ENCODE data around the gene KDM4B. TPM values are rescaled to one million over a fixed set of nuclear protein-coding genes. Genes with fewer than 3 reads are reported as not detected.

KDM4B gene
- total and polyA plus RNA-seq, 10 of the 15 experiments (the other 5 are each of a cell fraction or from before 2014, with no cell fraction given), result 0.47 to 49.6 (median 16.2) TPM

DNA sequence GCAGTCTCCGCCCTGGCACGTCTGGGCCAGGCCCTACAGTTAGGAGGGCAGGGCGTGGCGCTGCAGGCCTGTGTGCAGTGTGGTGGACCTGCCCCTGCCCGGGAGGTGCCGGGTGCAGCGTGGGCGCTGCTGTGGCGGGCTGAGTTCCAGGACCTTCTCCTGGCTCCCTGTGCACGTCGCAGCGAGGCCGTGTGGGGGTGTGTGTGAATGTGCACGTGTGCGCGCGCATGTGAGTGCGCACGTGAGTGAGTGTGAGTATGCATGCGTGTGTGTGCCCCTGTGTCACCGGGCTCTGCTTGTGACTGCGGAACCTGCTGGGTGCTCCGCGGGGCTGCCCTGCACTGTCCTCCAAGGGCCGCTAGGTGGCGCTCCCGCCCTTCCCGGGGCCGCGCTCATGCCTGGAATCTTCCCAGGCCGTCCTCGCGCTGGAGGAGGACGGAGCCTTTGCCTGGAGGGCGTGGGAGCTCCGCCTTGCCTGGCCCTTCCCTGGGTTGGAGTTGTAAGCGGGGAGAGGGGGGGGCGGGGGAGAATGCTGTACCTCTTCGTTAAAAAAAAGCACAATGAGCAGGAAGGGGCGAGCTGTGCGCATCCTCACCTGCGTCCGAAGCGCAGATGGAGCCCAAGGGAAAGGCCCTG lies 79.3 kb downstream of the KDM4B start:
- Histone ChIP-seq H3K27me3 (replicated peaks in 1 of 2; ENCODE audit: control insufficient read depth in 2 of 2, insufficient read depth in 2 of 2, low read length in 1 of 2) (no peaks in the 10 kb centered on the region), H3K4me3 (no peak overlapping the region), H3K27ac (ENCODE audit: control insufficient read depth, insufficient read depth) (no peak overlapping the region), H3K4me1 (ENCODE audit: control insufficient read depth, insufficient read depth, low read length) (no peaks in the 10 kb centered on the region), H3K9ac (ENCODE audit: control insufficient read depth, insufficient read depth, low read length) (no peak overlapping the region), H3K9me3 (replicated peaks; ENCODE audit: control insufficient read depth, insufficient read depth, low read length) (no peaks in the 10 kb centered on the region), H2AFZ (ENCODE audit: control insufficient read depth, low read depth, low read length) (no peak overlapping the region), H3K79me2 (ENCODE audit: control insufficient read depth, insufficient read depth, low read length) (no peaks in the 10 kb centered on the region), H3K36me3 (ENCODE audit: control insufficient read depth in 2 of 2, insufficient read depth in 2 of 2, low read length in 1 of 2) (peaks cover 5 to 7% of the 10 kb centered on the region in 2 experiments; a peak in 3 of 4 replicates), H3K4me2 (ENCODE audit: control insufficient read depth, insufficient read depth) (no peak overlapping the region), H4K20me1 (ENCODE audit: control insufficient read depth, insufficient read depth) (no peaks in the 10 kb centered on the region)
- intact Hi-C loops (cut with micrococcal nuclease; ENCODE audit: unreplicated experiment), result loop anchor here (1.0 to 2.0 kb wide), 2 partner anchors 107 to 329 kb away; no protein-coding TSS in a partner anchor
- in situ Hi-C loops (cut with MboI), result no loop called here
- POLR2A ChIA-PET, result no interaction called here
- WGBS (ENCODE audit: insufficient coverage, insufficient replicate concordance, low lambda C conversion rate, missing lambda C conversion rate), result 33% methylated on average over 37 of the region's 44 CpGs
- SMC1A ChIA-PET (ENCODE audit: uncharacterized antibody, unreplicated experiment), result interaction anchor here (0.6 kb wide), 1 partner anchor 306 kb away, joined by 3 read pairs; no protein-coding TSS in a partner anchor
- ATAC-seq (peak; percentile 96), DNase-seq (ENCODE audit: low read depth, low spot score) (no peak), FAIRE-seq (no peak)
- RAD21 ChIA-PET (ENCODE audit: unreplicated experiment), result no interaction called here
- TF ChIP-seq RCOR1 (conservative IDR thresholded peaks at IDR 0.05; ENCODE audit: low read depth, low read length) (0 out of 2 replicates have a peak, but pooled peaks have one; percentile 37), NFYA (IDR thresholded peaks at IDR 0.05; ENCODE audit: borderline replicate concordance, low read depth, low read length) (no peak), POU2F2 (IDR thresholded peaks at IDR 0.05; ENCODE audit: borderline replicate concordance, low read depth, low read length) (peak; percentile 12; the same call in 1 of the 3 replicates), SMC3 (IDR thresholded peaks at IDR 0.05; ENCODE audit: borderline replicate concordance, low read length) (peak; percentile 68), RB1 (IDR thresholded peaks at IDR 0.05; ENCODE audit: borderline replicate concordance) (0 out of 2 replicates have a peak, but pooled peaks have one; percentile 21), RAD21 (IDR thresholded peaks at IDR 0.05; ENCODE audit: insufficient read depth, low read depth, low read length) (peak; percentile 91), ZNF217 (IDR thresholded peaks at IDR 0.05) (no peak), HDGF (IDR thresholded peaks at IDR 0.05) (peak; percentile 90), CTCF (IDR thresholded peaks at IDR 0.05 in 2 of 3, conservative IDR thresholded peaks at IDR 0.05 in 1 of 3; ENCODE audit: control insufficient read depth in 2 of 3, extremely low read depth in 1 of 3, insufficient read depth in 1 of 3, low read depth in 3 of 3, low read length in 3 of 3) (peak; percentile 92 to 99 (median 96); a peak in 5 of 6 replicates), BHLHE40 (IDR thresholded peaks at IDR 0.05; ENCODE audit: borderline replicate concordance in 1 of 2, low read depth in 2 of 2, low read length in 1 of 2) (peak; percentile 74 to 91; a peak in 3 of 4 replicates), YY1 (IDR thresholded peaks at IDR 0.05; ENCODE audit: low read depth, low read length) (peak; percentile 63; the same call in 1 of the 2 replicates), IRF4 (IDR thresholded peaks at IDR 0.05; ENCODE audit: low read depth, low read length) (0 out of 2 replicates have a peak, but pooled peaks have one; percentile 23), EP300 (IDR thresholded peaks at IDR 0.05; ENCODE audit: borderline replicate concordance in 1 of 2, control insufficient read depth in 1 of 2, low read depth in 2 of 2, low read length in 2 of 2) (no peak)
- TF ChIP-seq, protein P1, sequence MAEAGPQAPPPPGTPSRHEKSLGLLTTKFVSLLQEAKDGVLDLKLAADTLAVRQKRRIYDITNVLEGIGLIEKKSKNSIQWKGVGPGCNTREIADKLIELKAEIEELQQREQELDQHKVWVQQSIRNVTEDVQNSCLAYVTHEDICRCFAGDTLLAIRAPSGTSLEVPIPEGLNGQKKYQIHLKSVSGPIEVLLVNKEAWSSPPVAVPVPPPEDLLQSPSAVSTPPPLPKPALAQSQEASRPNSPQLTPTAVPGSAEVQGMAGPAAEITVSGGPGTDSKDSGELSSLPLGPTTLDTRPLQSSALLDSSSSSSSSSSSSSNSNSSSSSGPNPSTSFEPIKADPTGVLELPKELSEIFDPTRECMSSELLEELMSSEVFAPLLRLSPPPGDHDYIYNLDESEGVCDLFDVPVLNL (IDR thresholded peaks at IDR 0.05; ENCODE audit: low read depth, low read length), result no peak
- TF ChIP-seq, protein P2, sequence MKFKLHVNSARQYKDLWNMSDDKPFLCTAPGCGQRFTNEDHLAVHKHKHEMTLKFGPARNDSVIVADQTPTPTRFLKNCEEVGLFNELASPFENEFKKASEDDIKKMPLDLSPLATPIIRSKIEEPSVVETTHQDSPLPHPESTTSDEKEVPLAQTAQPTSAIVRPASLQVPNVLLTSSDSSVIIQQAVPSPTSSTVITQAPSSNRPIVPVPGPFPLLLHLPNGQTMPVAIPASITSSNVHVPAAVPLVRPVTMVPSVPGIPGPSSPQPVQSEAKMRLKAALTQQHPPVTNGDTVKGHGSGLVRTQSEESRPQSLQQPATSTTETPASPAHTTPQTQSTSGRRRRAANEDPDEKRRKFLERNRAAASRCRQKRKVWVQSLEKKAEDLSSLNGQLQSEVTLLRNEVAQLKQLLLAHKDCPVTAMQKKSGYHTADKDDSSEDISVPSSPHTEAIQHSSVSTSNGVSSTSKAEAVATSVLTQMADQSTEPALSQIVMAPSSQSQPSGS (IDR thresholded peaks at IDR 0.05; ENCODE audit: low read length), result no peak
- no TSS peak for BruUV-seq (replicated peaks)
- CTCF ChIA-PET, result interaction anchor here (0.7 to 2.0 kb wide), 7 partner anchors 45 to 330 kb away, joined by 3 to 5 read pairs (median 3); no protein-coding TSS in a partner anchor

All from GM12878 (cell line).